Raji (cell line): ENCODE measurements around the gene PUSL1.

ENCODE experiments used
- POLR2A ChIP-seq: IDR thresholded peaks from 2 replicates; pipeline ENCODE4 v1.6.1; 2011; ENCODE audit warnings: low read depth, low read length, control low read depth; ENCODE audit not compliant: insufficient read depth

PUSL1 gene

DNA sequence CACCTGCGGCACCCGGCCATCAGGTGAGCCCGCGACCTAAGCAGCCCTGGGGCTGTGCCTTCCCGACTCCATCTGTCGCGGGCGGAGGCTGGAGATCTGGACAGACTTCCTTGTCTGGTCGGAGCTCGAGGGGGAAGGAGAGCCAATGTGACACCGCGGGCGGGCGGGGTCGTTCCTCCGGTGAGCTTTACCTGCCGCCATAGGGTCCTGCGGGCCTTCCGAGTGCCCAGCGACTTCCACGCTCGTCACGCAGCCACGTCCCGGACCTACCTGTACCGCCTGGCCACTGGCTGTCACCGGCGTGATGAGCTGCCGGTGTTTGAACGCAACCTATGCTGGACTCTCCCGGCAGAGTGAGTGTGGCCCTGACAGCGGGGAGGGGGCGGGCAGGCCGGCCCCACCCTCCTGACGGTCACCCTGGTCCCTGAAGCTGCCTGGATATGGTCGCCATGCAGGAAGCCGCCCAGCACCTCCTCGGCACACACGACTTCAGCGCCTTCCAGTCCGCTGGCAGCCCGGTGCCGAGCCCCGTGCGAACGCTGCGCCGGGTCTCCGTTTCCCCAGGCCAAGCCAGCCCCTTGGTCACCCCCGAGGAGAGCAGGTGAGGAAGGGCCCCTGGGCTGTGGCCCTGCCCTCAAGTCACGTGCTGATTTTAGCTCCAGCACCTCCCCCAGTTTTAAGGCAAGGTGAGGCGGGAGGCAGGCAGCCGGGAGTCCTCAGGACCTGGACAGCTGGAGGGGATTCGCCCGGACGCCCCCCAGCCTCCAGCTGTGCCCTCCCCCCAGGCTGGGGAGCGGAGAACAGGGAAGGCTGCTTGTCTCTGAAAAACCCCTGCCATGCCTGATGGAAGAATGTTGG lies 1.1 kb downstream of the PUSL1 start:
- TF ChIP-seq POLR2A: peak; percentile 32

DNA sequence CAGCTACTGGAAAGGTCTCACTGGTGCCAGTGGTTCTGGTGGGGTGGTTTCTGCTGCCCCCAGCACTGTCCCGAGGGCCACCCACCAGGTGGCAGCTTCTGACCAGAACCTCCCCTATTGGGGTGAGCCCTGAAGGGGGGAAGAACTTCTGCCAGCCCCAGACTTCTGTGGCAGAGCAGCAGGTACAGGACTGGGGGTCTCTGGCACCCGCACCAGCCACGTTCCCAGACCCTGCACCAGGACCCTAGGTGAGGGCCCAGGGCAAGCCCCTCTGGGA lies 1.6 kb downstream of the PUSL1 start:
- no peak for TF ChIP-seq POLR2A

DNA sequence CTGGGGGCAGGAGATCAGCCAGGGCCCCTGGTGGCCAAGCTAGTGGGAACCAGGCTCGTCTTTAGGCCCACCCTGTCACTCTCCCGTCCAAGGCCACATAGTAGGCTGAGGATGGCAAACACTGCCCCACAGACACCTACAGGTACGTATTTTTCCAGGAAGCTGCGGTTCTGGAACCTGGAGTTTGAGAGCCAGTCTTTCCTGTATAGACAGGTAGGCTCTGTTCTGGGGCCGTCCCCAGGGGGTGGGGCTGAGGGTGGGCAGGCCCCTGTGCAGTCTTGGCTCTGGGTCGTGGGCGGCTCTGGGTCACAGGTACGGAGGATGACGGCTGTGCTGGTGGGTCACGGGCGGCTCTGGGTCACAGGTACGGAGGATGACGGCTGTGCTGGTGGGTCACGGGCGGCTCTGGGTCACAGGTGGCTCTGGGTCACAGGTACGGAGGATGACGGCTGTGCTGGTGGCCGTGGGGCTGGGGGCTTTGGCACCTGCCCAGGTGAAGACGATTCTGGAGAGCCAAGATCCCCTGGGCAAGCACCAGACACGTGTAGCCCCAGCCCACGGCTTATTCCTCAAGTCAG lies 2.2 kb downstream of the PUSL1 start:
- TF ChIP-seq POLR2A: no peak

DNA sequence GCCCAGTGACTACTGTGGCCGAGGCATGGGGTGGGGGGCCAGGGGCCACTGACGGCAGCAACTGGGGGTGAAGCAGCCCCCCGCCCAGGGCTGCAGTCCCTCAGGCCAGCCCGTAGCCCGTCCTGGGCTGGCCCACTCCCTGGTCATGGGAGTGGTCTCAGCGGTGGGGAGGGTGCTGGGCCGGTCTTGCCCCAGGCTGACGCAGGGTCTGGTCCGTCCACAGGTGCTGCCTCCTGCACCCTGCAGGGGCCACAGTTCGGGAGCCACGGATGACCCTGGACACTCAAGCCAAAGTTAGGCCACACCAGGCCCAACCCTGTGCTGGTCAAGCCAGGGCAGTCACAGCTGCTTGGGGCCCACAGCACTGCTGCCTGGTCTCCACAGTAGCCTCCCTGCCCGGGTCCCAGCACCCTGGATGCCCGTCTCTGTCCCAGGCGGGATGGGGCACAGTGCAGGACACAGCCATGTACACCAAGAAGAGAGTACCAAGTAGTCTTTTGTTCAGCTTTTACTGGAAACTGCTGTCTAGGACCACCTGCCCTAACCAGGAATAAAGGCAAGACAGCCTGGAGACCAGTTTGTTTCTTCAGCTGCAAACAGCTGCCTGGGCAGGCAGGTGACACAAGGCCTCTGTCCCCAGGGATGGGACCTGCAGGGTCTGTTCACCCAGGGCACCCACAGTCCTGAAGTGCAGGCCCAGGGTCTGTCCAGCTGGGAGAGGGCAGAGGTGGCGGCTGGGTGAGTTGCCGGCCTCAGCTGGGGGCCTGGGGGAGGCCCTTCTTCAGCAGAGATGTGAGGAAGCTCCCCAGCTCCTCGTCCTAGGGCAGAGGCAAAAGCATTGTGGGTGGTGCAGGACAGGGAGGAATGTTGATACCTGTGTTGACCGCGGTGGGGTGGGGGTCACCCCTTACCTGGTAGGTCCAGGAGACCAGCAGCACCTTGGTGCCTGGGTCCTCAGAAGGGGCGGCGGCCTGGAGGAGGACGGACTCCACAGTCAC lies 3.0 kb downstream of the PUSL1 start:
- TF ChIP-seq POLR2A: no peak

DNA sequence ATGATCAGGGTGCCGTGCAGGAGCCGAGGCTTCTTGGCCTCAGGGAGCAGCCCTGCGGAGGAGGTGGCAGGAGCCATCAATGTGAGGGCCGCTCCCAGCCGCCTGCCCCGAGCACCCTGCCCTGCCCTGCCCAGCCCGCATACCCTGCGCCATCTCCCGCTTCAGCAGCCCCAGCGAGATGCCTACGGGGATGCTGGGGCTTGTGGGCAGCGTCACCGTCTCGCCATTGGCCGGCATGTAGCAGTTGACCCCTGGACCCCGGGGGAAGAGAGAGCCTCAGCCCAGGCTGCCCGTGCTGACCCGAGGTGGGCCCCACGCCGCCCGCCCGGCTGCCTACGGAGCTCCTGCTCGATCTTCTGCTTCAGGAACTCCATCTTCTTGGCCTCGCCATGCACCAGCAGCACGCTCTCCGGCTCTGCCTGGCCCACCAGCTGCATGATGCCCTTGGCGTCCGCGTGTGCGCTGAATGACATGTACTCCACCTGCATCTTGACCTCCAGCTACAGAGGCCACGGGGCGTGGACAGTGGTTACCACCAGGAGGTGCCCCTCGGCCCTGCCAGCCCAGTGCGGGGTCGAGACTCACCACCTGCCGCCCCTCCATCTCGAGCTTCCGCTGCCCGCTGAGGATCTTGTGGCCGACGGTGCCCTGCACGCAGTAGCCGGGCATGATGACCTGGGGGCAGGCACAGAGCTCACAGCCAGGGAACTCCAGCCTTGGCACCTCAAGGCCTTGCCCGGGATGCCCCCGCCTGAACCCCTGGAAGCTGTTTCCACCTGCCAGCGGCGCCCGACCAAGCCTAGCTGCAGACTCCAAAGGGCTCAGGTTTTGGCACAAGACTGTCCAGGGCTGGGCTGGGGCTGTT lies 4.3 kb downstream of the PUSL1 start:
- no peak for TF ChIP-seq POLR2A

DNA sequence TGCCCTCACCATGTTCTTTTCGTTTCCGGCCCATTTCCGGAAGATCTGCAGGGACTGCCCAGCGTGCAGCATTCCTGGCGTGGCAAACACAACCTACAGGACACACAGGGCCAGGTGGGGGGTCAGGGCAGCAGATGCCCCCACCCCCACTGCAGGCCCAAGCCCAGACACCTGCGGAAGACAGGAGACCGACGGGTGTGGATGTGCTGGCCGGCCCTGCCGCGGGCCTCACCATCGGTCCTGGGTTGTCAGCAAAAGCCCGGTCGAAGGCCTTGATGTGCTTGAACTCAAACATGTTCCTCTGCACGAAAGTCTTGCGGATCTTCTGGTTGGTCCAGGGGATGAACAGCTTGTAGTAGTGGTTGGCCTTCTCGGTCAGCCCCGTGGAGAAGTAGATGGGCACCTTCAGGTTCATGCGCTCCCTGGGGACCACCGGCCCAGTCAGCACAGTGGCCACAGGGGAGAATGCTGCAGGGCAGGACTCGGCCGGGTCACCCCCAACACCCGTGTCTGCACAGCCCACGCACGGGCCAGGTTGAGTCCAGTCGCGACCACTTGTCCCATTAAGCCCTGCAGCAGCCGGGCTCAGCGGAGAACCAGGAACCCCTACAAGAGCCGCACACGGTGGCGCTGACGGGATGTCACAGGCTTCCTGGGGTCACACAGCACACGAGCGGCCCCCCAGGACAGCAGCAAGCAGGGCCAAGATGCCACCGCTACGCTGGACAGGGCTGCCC lies 5.3 kb downstream of the PUSL1 start:
- TF ChIP-seq POLR2A: no peak

DNA sequence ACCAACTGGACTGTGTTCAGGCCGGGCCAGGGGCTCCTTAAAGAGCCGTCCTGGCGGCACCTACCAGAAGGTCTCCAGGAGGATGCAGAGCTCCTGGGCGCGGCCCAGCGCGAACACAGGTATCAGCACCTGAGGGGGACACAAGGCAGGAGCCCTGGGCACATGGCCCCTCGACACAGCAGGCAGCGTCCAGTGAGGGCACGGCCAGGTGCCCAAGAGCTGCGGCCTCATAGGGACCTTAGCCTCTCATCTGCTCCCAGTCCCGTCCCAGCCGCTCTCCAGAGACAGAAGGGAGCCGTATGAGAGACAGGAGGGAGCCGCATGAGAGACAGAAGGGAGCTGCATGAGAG lies 5.8 kb downstream of the PUSL1 start:
- TF ChIP-seq POLR2A: no peak

DNA sequence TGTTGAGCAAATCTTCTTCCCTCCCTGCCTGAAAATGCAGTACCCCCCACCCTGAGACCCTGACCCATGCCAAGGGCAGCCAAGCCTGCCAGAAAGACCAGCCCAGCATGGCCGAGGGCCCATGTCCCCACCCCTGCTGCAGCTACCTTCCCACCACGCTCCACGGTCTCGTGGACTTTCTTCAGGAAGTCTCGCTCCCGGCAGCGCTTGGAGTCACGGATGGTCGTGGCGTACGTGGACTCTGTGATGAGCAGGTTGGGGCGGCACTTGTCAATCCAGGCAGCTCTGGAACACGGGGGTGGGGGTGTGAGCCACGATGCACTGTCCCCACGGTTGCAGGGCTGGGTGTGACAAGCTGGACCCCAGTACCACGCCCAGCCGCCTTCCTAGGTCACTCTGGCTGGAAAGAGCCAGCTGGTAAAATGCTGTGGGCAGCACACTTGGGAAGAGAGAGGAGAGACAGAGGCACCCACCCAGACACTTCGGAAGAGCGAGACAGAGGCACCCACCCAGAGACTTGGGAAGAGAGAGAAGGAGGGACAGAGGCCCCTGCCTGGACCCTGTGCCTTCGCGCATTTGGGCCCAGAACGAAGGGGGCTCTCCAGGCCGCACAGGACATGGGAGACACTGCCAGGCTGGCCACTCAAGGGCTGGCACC lies 6.4 kb downstream of the PUSL1 start:
- TF ChIP-seq POLR2A: no peak

DNA sequence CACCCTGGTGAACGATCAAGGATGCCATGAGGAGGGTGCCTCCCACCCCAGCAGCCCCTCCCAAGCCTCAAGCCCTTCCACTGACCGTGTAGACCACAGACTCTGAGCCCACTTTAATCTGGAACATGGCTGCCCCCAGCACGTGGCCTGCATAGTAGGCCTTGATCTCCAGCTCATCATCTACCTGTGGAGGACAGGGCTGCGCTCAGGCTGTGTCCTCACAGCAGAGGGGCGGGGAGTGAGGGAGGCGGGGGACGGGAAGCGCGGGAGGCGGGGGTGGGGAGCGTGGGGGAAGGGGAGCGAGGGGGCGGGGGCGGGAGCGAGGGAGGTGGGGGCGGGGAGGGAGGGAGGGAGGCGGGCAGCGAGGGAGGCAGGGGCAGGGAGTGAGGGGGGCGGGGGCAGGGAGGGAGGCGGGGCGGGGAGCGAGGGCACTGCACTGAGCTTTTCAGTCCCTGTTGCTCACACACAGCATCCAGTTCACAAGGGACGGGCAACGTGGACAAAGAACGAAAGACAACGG lies 7.1 kb downstream of the PUSL1 start:
- TF ChIP-seq POLR2A: no peak

DNA sequence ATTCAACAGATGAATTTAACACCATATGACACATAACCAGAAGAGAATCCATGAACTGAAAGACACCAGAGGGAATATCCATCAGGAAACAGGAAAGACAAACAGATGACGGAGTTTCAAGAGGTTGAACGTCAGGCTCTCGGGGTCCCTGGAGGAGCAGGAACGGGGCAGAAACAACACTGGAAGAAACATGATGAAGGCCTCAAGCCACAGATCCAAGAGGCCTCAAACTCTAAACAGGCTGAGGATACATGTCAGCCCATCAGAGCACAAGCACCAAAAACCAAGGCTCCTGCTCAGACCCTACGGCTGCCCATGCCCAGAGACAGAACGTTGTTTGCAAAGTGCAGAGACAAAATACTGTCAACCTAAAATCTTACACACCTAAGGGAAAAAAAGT lies 9.0 kb downstream of the PUSL1 start:
- TF ChIP-seq POLR2A: no peak

DNA sequence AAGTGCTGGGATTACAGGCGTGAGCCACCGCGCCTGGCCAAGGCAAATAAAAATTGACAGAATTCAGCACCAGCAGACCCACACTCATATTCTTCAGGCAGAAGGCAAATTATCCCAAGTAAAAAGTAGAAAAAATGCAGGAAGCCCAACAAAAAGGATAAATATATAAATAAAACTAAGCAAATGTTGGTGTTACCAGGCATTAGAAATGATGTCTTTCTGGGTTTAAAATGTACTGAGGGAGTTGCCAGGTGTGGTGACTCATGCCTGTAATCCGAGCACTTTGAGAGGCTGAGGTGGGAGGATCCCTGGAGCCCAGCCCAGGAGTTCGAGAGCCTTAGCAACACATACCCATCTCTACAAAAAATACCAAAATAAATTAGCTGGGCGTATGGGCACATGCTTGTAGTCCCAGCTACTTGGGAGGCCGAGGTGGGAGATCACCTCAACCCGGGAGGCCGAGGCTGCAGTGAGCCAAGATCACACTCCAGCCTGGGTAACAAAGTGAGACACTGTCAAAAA lies 9.8 kb downstream of the PUSL1 start:
- TF ChIP-seq POLR2A: no peak

DNA sequence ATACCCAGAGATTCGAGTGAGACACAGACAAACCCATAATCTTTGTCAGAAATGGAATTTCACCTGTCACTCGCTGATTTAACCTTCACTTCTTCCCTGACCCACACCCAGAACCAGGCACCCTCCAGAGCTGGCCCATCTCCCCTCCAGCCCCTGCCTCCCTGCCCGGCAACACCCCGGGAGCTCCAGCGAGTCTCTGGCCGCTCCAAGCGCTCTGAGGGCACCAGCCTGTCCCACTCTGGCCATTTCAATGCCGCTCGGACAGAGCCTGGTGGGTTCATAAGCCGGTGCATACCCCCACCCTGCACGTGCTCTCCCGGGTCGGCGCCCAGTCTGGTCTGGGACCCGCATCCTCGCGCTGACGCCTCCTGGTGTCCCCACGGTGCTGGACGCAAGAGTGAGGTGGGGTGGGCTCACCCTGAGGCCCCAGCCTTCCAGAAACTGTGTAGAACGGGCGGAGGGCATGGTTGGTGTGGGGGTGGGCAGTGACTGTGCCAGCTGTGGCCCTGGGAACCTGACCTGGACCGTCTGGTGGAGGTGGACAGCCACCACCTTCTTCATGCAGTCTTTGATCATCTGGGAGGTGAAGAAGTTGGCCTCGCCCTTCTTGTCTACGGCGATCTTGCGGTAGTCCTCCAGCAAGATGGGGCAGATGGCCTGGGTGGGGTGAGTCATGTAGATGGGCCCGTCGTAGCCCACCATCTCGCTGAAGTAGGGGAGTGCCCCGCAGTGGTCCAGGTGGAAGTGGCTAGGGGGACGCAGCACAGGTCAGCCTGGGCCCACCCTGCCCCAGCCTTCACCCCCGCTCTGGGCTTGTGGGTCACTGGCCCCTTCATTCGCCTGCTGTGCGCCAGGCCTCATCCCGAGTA lies 10.6 kb downstream of the PUSL1 start:
- no peak for TF ChIP-seq POLR2A

DNA sequence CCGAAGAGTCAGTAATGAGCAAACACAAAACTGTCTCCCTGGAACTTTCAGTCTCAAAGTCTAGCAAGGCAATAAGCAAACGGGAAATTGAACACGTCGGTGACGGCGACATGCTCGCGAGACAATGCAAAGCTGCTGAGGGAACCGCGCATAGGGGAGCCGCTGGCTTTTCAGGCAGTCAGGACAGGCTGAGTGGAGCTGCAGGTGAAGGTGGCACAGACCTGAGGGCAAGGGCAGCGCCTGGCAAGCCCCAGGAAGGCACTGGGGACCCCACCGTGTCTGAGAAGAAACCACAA lies 11.2 kb downstream of the PUSL1 start:
- TF ChIP-seq POLR2A: 0 out of 2 replicates have a peak, but pooled peaks have one; percentile 0
